HG03095 (cell line): ENCODE data around the gene P3H4.
A peak's percentile ranks its signal among the peaks of the same experiment; 100 is the strongest.
"Not testable (repeated sequence)": the region's sequence is repeated elsewhere in the genome, so short reads cannot be mapped to it uniquely, and the experiment has no call there.

Experiments
- ATAC-seq: cut with Tn5 transposase; IDR thresholded peaks from one replicate; pipeline ENCODE4 v1.9.1; 2021; ENCODE audit warnings: moderate library complexity; ENCODE audit not compliant: unreplicated experiment

The P3H4 gene

DNA sequence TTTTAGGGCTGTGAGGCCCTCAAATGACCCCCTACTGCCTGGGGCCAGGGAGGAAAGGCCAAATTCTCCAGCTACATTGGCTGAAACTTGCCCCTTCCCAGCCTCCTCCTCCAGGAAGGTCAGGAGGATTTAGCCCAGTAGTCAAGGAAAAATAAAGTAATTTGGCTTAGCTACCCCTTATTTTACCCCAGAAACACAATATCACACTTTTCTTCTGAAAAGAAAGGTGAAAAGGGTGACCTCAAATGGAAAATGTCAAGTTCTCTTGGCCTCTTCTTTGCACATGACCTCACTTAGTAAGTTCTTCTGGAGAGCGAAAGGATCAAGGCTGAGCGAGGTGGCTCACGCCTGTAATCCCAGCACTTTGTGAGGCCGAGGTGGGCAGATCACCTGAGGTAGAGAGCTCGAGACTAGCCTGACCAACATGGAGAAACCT is 17.2 kb downstream of the P3H4 start:
- ATAC-seq: no peak

DNA sequence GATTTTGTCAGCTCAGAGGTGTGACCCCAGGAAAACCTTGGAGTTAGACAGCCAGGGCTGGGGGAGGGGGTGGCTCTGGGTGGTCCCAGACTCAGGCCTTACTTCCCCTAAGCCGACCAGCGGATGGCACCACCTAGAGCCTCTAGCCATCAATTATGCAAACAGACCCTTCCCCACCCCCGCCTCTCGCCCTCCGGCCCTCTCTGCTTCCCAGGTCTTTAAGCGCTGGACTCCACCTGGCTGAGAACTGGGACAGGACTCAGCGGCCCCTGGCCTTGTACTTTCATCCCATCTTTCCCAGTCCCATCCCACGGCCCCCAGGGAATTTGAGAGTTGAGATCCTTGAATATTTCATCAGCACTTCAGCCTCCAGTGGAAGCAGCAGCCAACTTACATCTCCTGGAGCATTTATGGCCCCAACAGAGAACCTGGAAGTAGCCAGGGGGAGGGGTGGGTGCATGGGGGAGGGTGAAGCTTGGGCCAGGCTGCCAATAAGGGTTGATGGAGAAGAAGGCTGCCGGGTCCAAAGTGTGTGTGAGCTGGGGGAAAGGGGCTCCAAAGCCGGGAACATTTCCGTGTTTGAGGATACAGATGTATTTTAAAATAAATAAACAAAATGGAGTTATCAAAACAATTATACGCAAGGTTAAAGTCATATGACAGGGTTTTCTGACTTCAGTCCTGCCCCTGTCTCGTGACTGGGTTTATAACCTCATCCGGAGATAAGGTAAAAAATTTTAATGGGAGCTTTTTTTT is 17.8 kb downstream of the P3H4 start:
- ATAC-seq: no peak

DNA sequence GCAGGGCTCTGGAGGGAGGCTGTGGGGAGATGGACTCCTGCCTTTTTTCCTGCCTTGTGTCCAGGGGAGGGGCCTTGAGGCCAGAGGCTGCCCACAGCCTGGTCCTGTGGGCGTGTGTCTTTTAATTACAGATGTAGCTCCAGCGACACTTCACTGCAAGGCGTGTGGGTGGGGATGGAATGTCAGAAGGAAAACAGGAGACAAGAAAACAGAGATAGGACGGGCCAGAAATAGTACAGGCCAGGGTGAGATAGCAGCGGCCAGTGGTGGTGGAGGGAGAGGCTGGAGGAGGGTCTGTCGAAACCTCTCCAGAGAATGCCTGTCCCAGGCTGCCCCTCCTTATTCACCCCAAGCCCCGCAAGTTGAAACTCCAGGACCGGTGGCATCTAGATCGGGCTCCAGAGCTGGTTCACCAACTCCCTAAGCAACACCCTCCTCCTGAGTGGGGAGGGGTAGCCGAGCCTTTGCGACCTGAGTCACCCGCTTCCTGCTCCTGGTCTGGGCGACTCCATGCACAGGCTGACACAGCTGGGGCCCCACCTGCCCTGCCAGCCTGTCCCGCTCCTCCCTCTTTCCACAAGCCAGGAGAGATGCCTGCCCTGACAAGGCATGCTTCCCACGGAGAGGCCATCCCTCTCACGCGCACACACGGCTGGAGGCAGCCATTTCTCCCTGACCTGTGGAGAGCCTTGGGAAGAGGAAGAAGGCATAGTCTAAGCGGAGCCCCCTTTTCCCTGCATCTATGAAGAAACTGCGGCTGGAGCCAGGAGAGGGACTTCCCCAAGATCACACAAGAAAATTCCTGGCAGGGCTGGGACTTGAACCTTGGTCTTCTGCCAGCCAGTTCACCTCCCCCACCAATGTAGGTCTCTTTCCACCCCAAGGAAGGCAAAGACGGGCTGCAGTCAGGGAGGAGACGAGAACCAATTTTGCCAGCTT is 18.6 kb downstream of the P3H4 start:
- ATAC-seq: no peak

DNA sequence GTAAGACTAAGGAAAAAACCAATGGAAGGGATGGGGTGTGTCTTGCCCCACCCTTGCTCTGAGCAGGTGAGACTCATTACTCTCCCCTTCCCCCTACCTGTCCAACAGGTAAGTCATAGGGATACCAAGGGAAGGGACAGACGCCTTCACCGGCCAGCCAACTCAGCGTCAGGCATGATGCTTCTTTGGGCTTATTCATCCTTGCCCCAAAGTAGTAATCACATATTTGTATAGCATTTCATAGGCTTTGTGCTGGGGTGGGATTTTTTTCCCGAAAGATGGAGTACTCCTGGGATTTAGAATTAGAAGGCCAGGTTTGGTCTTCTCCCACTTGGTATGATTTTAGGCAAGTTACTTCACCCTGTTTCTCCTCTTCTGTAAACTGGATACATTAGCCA is 24.7 kb downstream of the P3H4 start:
- ATAC-seq: no peak

DNA sequence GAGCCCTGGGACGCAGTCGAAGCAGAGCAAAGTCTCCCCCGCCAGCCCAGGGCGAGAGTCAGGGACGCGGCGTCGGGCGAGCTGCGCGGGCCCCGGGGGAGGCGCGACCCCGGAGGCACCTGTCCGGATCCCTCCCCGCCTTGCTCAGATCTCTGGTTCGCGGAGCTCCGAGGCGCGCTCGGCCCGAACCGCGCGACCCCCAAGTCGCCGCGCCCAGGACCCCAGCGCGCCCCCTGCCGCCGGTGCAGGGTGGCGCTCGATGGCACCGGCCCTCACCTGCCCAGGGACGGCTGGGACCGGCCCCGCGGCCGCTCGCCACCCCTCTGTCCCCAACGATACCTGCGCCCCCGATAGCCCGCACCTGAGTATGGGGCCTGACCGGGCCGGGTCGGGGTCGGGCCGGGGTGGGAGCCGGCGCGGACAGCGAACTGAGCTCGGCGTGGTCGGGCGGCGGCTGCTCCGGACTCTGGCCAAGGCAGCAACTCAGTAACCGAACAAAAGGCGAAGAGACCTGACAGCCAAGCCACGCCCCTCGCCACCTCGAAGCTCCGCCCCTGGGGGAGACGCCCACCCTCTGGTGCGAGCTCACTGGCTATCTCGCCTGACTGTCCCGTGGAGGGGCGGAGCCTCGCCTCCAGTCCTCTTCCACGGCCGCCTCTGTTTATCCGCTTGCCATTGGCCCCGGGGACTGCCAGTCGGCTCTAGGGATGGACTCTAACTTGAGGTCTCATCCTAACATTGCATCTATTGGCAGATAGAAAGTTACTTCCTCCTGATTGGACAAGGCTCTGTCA is 25.3 kb downstream of the P3H4 start, which contains the start of gene JUP:
Gene JUP (minus strand): TSS at position 485 of the 794 bp plus-strand sequence. CDS start 14,857 bp downstream, outside the sequence.
- ATAC-seq: peak; percentile 78

DNA sequence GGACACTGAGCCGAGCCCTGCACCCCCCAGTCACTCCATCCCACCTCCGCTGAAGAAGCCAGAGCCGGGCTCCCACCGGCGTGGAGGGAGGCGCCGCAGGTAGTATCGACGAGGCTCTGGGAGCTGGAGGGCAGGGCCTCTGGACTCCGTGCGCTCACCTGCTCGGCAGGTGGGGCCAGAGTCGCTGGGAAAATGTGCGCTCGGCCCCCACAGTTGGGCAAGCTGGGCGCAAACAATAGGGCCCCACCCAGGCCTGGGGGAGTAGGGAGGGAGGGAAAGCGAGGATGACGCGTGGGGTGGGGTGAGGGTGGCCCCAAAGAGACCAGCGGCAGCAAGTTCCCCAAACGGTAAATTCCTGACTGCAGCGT is 25.9 kb downstream of the P3H4 start:
- ATAC-seq: no peak

DNA sequence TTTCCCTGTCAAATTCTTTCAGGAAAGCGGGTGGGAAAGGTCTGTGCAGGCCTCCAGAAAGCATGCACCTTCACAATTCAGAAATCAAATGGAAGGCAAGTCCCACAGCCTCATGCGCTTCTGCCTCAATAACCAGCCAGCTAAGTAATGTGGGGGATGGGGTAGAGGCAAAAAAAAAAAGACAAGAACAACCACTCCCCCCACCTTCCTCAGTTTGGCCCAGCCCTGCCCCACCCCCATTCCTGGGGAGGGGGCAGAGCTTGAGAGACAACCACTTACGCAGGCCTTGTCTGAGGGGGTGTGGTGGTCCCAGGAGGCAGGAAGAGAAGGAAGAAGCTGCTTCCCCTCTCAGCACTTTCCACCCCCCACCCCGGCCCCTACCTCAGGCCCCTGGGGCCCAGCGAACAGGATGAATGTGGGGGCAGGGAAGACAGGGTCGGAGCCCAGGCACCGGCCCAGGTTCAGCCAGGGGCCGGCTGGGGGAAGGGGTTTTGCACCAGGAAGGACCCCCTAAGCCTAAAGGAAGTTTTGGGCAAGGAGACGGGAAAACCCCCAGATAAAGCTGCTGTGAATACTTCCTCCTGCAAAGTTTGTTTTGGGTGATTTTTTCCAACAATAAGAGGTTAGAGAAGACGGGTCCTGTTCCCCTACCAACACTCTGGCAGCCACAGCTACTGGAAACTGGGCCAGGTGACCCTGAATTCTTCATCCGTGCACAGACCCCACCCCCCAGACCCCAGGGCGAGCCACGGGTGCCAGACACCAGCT is 26.5 kb downstream of the P3H4 start:
- ATAC-seq: no peak

DNA sequence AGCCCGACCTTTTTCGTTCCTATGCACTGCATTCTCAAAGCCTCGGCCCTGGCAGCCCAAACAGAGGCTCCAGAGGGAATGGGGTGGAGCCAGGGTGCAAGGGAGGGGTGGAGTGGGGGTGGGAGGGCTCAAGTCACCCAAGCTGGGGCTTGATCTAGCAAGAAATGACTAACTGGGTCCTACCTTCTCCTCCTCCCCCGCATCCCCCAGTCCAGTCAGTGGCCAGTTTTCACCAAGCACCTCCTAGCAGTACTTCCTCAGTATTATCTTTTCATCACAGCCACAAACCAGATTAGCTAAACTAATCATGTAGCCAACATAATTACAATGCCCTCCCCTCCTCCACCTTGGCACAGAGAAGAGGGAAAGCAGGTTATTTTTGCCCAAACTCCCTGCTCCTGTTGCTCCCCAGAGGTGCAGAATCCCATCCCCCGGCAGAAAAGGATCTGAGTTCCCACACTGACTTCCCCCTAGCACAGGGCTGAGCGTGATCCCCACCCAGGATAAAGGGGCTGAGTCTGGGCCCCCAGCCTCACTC is 27.5 kb downstream of the P3H4 start:
- ATAC-seq: no peak

DNA sequence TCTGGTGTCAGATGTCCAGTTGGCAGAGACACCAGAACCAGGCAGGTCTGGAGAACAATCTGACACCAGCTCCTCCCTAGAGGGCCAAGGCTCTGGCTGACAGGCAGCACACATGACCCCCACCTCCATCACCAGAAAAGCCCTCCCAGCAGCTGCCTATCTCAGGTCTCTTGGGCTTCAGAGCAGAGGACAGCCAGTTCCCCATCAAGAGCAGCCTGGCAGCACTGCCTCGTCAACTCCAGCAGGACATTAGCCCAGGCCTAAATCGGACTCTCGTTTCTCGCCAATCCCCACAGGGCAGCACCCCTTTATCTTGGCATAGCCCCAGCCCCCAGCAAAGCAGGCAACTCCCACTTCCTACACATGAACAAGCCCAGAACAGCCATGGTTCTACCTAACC is 29.6 kb downstream of the P3H4 start:
- no peak for ATAC-seq

DNA sequence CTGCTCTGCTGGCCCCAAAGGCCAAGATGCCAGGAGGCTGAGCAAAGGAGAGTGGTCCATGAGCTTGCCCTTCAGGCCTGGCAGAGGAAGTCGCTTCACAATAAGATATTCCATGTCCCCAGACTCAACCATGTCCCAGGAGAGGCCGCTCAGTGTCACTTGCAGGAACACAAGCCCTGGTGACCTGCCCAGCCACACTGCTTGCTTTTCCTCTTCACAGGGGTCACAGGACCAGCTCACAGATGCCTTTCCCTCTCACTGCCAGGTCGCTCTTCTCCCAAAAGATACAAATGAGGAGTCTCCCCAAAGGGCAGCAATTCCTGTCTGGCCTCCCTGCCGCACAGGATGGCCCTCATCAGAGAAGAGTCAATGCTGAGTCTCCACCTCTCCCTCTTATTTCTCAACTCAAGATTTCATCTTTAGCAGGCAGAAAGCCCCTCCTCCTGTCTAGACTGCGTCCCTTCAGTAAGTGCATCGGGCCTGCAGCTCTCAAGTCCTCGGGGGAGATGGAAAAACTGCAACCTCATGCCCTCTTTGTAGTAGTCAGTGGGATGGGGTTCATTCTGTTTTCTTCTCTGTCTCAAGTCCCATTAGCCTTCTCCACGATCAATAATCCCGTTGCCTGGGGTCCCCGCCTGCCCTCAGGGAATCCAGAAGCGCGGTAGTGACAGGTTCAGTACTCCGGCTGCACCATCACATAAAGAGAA is 30.2 kb downstream of the P3H4 start:
- no peak for ATAC-seq

DNA sequence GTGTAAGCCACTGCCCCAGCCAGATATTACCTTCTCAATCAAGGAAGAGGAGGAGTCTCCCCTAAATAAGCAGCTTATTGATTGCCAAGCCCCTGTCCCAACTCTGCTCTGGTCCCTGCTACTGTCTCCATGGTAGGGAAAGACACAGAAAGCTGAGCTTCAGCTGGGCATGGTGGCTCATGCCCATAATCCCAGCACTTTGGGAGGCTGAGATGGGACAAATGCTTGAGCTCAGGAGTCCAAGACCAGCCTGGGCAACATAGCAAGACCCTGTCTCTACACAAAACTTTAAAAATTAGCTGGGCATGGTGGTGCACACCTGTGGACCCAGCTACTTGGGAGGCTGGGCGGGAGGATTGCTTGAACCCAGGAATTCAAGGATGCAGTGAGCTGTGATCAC is 31.8 kb downstream of the P3H4 start:
- ATAC-seq: no peak

DNA sequence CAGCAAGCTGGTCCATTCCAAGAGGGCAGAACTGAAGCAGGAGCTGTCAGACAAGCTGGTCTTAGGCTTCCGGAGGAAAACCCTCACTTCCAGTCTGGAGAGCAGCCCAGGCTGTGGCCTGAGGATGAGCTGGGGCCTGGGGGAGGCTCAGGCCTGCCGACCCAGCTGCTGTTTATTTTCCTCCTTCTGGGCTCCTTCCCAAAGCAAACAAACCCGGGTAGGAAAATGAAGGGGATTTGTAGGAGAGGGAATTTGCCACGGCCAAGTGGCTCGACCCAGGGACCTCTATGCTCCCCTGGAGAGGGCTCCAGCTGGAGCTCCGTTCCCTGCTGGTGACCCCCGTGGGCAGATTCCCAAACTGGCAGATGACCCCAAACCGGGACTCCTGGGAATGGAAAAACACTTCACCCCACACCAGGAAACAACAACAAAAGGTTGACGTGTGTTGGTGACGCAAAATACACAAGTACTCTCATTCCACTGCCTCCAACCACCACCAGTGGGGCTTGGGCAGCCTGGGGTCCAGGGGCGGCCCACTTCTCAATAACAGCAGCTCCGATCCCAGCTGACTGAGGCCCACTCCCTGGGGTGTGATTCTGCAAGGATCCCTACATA is 34.1 kb downstream of the P3H4 start:
- no peak for ATAC-seq

DNA sequence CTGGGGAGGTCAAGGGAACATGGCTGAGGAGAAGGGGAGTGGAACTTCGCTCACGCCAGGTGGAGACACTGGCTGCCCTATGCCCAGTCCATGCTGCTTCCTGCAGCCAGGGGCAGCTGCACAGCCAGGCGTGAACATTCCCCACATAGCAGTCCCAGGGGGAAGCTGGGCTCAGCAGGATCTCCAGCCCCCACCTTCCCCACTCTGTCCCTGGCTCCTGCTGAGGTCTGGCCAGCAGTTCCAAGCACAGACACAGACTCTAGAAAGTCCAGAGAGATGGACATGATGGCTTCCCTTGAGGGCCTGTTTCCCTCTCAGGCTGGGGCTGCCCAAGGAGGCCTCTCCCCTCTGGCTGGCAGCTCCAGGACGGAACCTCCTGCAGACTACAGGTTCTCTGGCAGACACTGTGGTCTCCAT is 34.6 kb downstream of the P3H4 start:
- ATAC-seq: no peak

DNA sequence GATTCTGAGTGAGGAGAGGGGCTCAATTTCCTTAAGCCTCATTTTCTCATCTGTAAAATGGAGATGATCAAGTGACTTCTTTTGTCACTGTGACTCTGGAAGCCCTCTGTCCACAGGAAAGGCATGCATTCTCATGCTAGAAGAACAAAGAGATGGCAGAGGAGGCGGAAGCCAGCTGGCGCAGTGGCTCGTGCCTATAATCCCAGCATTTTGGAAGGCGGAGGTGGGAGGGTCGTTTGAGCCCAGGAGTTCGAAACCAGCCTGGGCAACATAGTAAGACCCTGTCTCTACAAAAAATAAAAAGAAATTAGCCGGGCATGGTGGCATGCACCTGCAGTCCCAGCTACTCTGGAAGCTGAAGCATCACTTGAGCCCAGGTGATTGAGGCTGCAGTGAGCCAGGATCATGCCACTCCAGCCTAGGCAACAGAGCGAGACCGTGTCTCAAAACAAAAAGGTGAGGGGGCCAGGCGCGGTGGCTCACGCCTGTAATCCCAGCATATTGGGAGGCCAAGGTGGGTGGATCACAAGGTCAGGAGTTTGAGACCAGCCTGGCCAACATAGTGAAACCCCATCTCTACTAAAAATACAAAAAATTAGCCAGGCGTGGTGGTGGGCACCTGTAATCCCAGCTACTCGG is 35.4 kb downstream of the P3H4 start:
- ATAC-seq: not testable (repeated sequence)

DNA sequence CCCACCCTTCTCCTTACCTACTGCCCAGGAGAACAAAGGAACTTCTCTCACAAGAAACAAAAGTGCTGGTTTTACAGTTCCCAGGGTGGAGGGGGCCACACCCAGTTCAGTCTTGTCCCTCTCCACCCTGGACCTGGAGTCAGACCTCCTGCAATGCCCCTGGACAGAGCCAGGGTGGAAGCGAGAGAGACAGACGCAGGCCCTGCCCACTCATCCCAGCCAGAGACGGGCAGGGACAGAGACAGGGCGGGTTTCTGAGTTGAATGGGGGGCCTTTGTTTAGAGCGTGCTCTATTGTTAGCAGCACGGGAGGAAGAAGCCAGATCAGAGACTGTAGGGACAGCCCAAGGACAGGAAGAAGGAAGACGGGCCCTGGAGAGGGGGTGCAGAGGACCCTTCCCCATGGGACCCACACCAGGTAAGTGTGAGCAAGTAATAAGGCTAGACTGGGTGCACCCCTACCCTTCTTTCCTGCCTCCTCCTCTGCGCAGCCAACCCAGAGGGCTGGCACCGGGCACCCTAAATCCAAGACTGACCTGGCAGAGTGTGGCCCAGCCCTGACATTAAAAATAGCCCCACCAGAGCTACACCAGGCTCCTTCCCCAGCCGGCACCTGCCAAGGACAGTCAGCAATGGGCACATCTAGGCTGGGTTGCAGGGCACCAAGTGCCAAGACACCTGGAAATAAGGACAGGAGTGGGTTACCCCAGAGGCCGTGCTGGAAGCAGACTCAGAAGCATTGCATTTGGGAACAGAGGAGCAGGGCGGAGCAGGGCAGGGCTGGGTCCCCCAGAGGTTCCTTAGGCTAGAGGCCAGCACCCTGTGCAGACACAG is 36.1 kb downstream of the P3H4 start:
- no peak for ATAC-seq

DNA sequence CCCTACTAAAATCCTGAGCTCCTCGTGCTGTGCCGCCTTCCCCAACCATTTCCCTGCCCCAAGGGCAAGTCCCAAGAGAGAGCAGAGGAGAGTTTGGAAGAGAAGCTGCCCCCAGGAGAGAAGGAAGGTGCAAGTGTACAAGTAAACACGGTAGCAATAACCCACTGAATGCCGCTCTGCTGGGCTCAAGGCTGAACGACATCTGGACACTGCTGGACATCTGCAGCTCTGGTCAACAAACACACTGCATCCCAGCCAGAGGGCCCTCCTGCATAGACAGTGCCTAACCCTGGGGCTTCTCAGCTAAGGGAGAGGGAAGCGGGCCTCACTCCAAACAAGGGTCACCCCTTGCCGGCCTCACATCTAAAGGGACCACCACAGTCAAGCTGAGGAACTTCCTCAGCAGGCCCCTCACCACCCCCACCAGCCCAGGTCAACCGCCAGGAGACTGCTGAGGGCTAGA is 38.0 kb downstream of the P3H4 start:
- ATAC-seq: no peak

DNA sequence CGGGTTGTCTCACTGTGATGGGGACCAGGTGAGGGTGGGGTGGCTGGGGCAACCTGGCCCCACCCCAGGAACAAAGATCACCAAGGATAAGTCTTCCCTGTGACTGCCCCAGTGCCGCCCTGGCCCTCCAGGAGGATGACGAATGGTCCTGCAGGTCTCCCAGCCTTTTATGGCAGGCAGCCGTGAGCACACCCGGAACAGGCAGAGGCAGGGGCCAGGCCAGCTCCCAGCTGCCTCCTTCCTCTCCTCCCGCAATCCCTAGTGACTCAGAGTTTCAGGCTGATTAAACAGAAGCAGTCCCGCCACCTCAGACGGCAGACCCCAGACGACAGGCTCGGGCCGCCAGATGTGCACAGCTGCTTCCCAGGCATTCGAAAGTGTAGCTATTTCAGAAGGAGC is 38.6 kb downstream of the P3H4 start:
- ATAC-seq: no peak
